IMR-90 (cell line): ENCODE data around the gene INTS11. TPM values are rescaled to one million over a fixed set of nuclear protein-coding genes. Genes with fewer than 3 reads are reported as not detected.

Experiments used
- ATAC-seq: fragments of 200-7000 bp; cut with Tn5 transposase; 2 replicates; pipeline ENCODE4 v1.9.1; 2020; ENCODE audit warnings: low read depth, mild to moderate bottlenecking, moderate library complexity
- BruUV-seq: library from RNA; stranded (reverse); fragments of 400-500 nt; replicated peaks from 2 replicates; lab custom pipeline; 2021; lab: Mats Ljungman, UMichigan
- CTCF ChIA-PET: fragments of 300-600 bp; formaldehyde crosslinking; extraction: SDS; loops from one replicate; lab custom pipeline; 2021; ENCODE audit warnings: antibody characterized with exemption; lab: Yijun Ruan, JAX
- POLR2A ChIA-PET: fragments of 300-600 bp; sonication (Branson Sonifier 250); formaldehyde crosslinking; loops from one replicate; lab custom pipeline; 2022; ENCODE audit warnings: antibody characterized with exemption; ENCODE audit not compliant: unreplicated experiment; lab: Charles Lee
- DNase-seq: peaks from one replicate; pipeline ENCODE4 v3.0.0; 2013
- H2AFZ ChIP-seq: replicated peaks from 2 replicates; pipeline ENCODE3; 2013; ENCODE audit warnings: low read length, mild to moderate bottlenecking; ENCODE audit not compliant: poor library complexity
- H2AK5ac ChIP-seq: 2 replicates; pipeline ENCODE4 v1.6.1; 2013; ENCODE audit warnings: low read depth, low read length, inconsistent platforms
- H2AK9ac ChIP-seq: replicated peaks from 2 replicates; pipeline ENCODE3; 2013; ENCODE audit warnings: mild to moderate bottlenecking, low read depth, low read length, moderate library complexity; ENCODE audit not compliant: poor library complexity
- H2BK120ac ChIP-seq: 2 replicates; pipeline ENCODE4 v1.6.1; 2013; ENCODE audit warnings: low read depth, low read length, inconsistent platforms
- H2BK15ac ChIP-seq: 3 replicates; pipeline ENCODE4 v1.6.1; 2013; ENCODE audit warnings: low read depth, low read length, inconsistent platforms
- H2BK20ac ChIP-seq: 2 replicates; pipeline ENCODE4 v1.6.1; 2013; ENCODE audit warnings: low read depth, mild to moderate bottlenecking, inconsistent platforms, low read length, moderate library complexity
- H2BK5ac ChIP-seq: 2 replicates; pipeline ENCODE4 v1.6.1; 2013; ENCODE audit warnings: mild to moderate bottlenecking, low read depth, low read length, inconsistent platforms; ENCODE audit not compliant: poor library complexity, severe bottlenecking
- H3K14ac ChIP-seq: replicated peaks from 2 replicates; pipeline ENCODE4 v1.6.1; 2013; ENCODE audit warnings: low read depth, low read length, inconsistent platforms
- H3K18ac ChIP-seq: 2 replicates; pipeline ENCODE4 v1.6.1; 2013; ENCODE audit warnings: low read depth, low read length, control low read depth
- H3K23ac ChIP-seq: 2 replicates; pipeline ENCODE4 v1.6.1; 2013; ENCODE audit warnings: low read depth, low read length, inconsistent platforms
- H3K27ac ChIP-seq: 2 replicates; pipeline ENCODE4 v1.5.1; 2013; ENCODE audit warnings: mild to moderate bottlenecking, control low read depth, low read length; ENCODE audit not compliant: insufficient read depth
- H3K27me3 ChIP-seq: 2 replicates; pipeline ENCODE4 v1.6.1; 2013; ENCODE audit warnings: low read length; ENCODE audit not compliant: control insufficient read depth, insufficient read depth
- H3K36me3 ChIP-seq: 2 replicates; pipeline ENCODE4 v1.6.1; 2013; ENCODE audit warnings: low read length, mixed read lengths; ENCODE audit not compliant: control insufficient read depth, insufficient read depth
- H3K4ac ChIP-seq: 2 replicates; pipeline ENCODE4 v1.6.1; 2013; ENCODE audit warnings: low read depth, low read length, inconsistent platforms
- H3K4me1 ChIP-seq: 2 replicates; pipeline ENCODE4 v1.6.1; 2013; ENCODE audit warnings: low read length, mixed read lengths; ENCODE audit not compliant: control insufficient read depth, insufficient read depth
- H3K4me2 ChIP-seq: 2 replicates; pipeline ENCODE4 v1.6.1; 2013; ENCODE audit warnings: low read depth, mild to moderate bottlenecking, control low read depth, low read length, moderate library complexity
- H3K4me3 ChIP-seq: 2 replicates; pipeline ENCODE4 v1.5.1; 2013; ENCODE audit warnings: low read depth, mild to moderate bottlenecking, control low read depth, low read length, moderate library complexity; ENCODE audit not compliant: insufficient read depth
- H3K56ac ChIP-seq: 2 replicates; pipeline ENCODE4 v1.6.1; 2013; ENCODE audit warnings: low read length, inconsistent platforms; ENCODE audit not compliant: insufficient read depth; ENCODE audit errors: extremely low read depth
- H3K79me1 ChIP-seq, 2 experiments: 2 replicates each; pipeline ENCODE4 v1.6.1; 2013; ENCODE audit warnings: low read length in 2 of 2, inconsistent platforms in 1 of 2, low read depth in 1 of 2
- H3K9ac ChIP-seq: 2 replicates; pipeline ENCODE4 v1.6.1; 2013; ENCODE audit warnings: low read depth, low read length, control low read depth
- H3K9me1 ChIP-seq: 2 replicates; pipeline ENCODE4 v1.6.1; 2013; ENCODE audit warnings: low read length, inconsistent platforms; ENCODE audit not compliant: insufficient read depth
- H3K9me3 ChIP-seq: 2 replicates; pipeline ENCODE4 v1.6.1; 2013; ENCODE audit warnings: low read length; ENCODE audit not compliant: control insufficient read depth, insufficient read depth
- H4K20me1 ChIP-seq: 2 replicates; pipeline ENCODE4 v1.6.1; 2013; ENCODE audit warnings: low read length, inconsistent platforms; ENCODE audit not compliant: insufficient read depth
- H4K5ac ChIP-seq: 2 replicates; pipeline ENCODE4 v1.6.1; 2013; ENCODE audit warnings: mild to moderate bottlenecking, low read depth, low read length, control low read depth
- H4K8ac ChIP-seq, 2 experiments: 2 replicates each; pipeline ENCODE4 v1.6.1; 2013; ENCODE audit warnings: low read depth in 2 of 2, low read length in 2 of 2, control low read depth in 1 of 2, inconsistent platforms in 1 of 2
- H4K91ac ChIP-seq: 2 replicates; pipeline ENCODE4 v1.6.1; 2013; ENCODE audit warnings: low read depth, low read length, inconsistent platforms; ENCODE audit not compliant: insufficient read depth
- ELK1 ChIP-seq: fragments of 150-350 bp; IDR thresholded peaks from 2 replicates; pipeline ENCODE4 v1.6.1; 2016; ENCODE audit warnings: low read depth, mild to moderate bottlenecking, low read length, moderate library complexity, borderline replicate concordance
- MAFK ChIP-seq: IDR thresholded peaks from 2 replicates; pipeline ENCODE4 v1.6.1; 2012; ENCODE audit warnings: low read depth, low read length, improper control_type of control experiment
- MAZ ChIP-seq: IDR thresholded peaks from 2 replicates; pipeline ENCODE4 v1.6.1; 2012; ENCODE audit warnings: low read depth, mild to moderate bottlenecking, low read length, improper control_type of control experiment, moderate library complexity, borderline replicate concordance
- MXI1 ChIP-seq: IDR thresholded peaks from 2 replicates; pipeline ENCODE4 v1.6.1; 2012; ENCODE audit warnings: low read depth, mild to moderate bottlenecking, low read length, moderate library complexity, borderline replicate concordance
- NFE2L2 ChIP-seq: fragments of 150-350 bp; IDR thresholded peaks from 2 replicates; pipeline ENCODE4 v1.6.1; 2016; ENCODE audit warnings: low read depth, mild to moderate bottlenecking, low read length
- RFX5 ChIP-seq: IDR thresholded peaks from 2 replicates; pipeline ENCODE4 v1.8.0; 2012; ENCODE audit warnings: low read depth, mild to moderate bottlenecking, low read length, moderate library complexity
- SMC3 ChIP-seq: fragments of 150-350 bp; IDR thresholded peaks from 2 replicates; pipeline ENCODE4 v1.6.1; 2016; ENCODE audit warnings: low read depth, mild to moderate bottlenecking, antibody characterized with exemption, low read length, moderate library complexity
- WGBS, 2 experiments: methylation state at CpG; one replicate each; pipeline versions ENCODE4 v1.1.5 to v1.1.7; 2013; ENCODE audit warnings: missing lambda C conversion rate in 2 of 2; ENCODE audit not compliant: insufficient read length in 1 of 2; ENCODE audit errors: extremely low coverage in 2 of 2; 5-methylcytosine and 5-hydroxymethylcytosine counted together
- dilution Hi-C: fragments of 300-500 bp; cut with HindIII; formaldehyde crosslinking; loops from one replicate; pipeline ENCODE4 v1.14.3; 2018; ENCODE audit warnings: low sequenced_read_pairs; ENCODE audit not compliant: unreplicated experiment
- in situ Hi-C: fragments of 300-500 bp; cut with MboI; formaldehyde crosslinking; loops from 3 replicates; pipeline ENCODE4 v1.14.3; 2019; ENCODE audit warnings: low sequenced_read_pairs, inconsistent platforms, mixed read lengths
- intact Hi-C: fragments of 100-400 bp; cut with micrococcal nuclease; formaldehyde crosslinking; loops from 2 replicates; pipeline ENCODE4 v1.10.0; 2022
- polyA plus RNA-seq, 3 experiments: library from polyadenylated mRNA; depleted of rRNA; stranded (reverse); fragments of >200 nt; gene quantifications; 2 replicates each; pipeline ENCODE4 v1.2.3, GENCODE V29; 2012; ENCODE audit warnings: low replicate concordance in 1 of 3
- total RNA-seq: library from RNA; depleted of rRNA; stranded (reverse); fragments of >200 nt; gene quantifications from 2 replicates; pipeline ENCODE4 v1.2.3, GENCODE V29; 2012

INTS11 gene
- total and polyA plus RNA-seq, 2 of the 4 experiments (the other 2 are of a cell fraction) = 56.1 to 123 TPM

DNA sequence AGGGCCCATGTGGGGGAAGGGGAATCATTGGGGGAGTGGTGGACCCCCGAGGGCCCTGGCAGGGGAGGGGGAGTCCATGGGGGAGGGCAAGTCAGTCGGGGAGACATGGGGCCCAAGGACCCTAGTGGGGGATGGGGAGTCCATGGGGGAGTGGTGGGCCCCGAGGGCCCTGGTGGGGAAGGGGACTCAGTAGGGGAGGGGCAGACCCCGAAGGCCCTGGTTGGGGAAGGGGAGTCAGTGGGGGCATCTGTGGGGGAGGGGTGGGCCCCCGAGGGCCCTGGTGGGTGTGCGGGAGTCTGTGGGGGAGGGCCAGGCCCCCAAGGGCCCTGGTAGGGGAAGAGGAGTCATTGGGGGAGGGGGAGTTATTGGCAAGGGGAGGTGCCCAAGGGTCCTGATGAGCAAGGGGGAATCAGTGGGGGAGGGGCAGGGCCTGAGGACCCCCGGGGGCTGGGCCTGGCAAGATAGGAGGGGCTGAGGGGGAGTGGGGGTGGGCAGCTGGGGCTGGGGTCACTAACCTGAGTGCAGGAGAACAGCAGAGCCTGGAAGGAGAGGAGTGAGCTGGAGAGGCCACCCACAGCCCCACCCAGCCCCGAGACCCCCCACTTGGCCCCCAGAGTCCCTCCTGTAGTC, 31.8 kb upstream of the INTS11 start (continued):
- no peak for TF ChIP-seq ELK1

GRCh38 chr1:1355416-1355815, 31.0 kb upstream of the INTS11 start:
- Histone ChIP-seq H2BK120ac (no peak overlapping the region), H3K14ac (no peak overlapping the region), H2AK9ac (peak overlapping the region; percentile 55), H3K79me1 (peaks cover 8 to 24% of the 10 kb centered on the region in 2 experiments; a peak in 3 of 4 replicates), H3K9me1 (no peaks in the 10 kb centered on the region), H4K91ac (no peak overlapping the region), H3K4me3 (peak overlapping the region; percentile 35), H4K5ac (no peak overlapping the region), H3K27me3 (no peaks in the 10 kb centered on the region), H2AK5ac (no peak overlapping the region), H4K20me1 (peaks cover 55% of the 10 kb centered on the region), H3K4ac (no peak overlapping the region), H3K9me3 (no peaks in the 10 kb centered on the region), H3K23ac (no peak overlapping the region), H4K8ac (no peak overlapping the region), H2BK20ac (no peak overlapping the region), H3K18ac (no peak overlapping the region), H3K4me1 (peaks cover 38% of the 10 kb centered on the region), H3K9ac (no peak overlapping the region), H2BK5ac (peak overlapping the region; percentile 18), H3K56ac (no peak overlapping the region), H3K4me2 (no peak overlapping the region), H3K27ac (peak overlapping the region; percentile 22; the same call in 1 of the 2 replicates), H2BK15ac (no peak overlapping the region), H2AFZ (peak overlapping the region; percentile 58), H3K36me3 (peaks cover 39% of the 10 kb centered on the region)
- no TSS peak for BruUV-seq
- POLR2A ChIA-PET = no interaction called here
- no peak for ATAC-seq
- CTCF ChIA-PET = no interaction called here
- 1% methylated on average over 18 of the region's 52 CpGs; no CpG with 5 or more reads in 1 of the 2 experiments for WGBS, 2 experiments
- TF ChIP-seq NFE2L2 (no peak), RFX5 (no peak), MXI1 (peak; percentile 51; the same call in 1 of the 2 replicates), SMC3 (no peak), MAZ (peak; percentile 30; the same call in 1 of the 2 replicates), MAFK (no peak)
- intact Hi-C loops (loop anchor here (5.0 kb wide), 1 partner anchor 48 kb away; the partner anchor contains the start of genes ACAP3 and PUSL1), dilution Hi-C loops (no loop called here), in situ Hi-C loops (no loop called here)
- peak; percentile 35 for DNase-seq
